ENCODE data around the gene HS1BP3.

Gene HS1BP3

GRCh38 chr2:20596193-20596972 lies 54.5 kb downstream of the HS1BP3 start:
- no peak for DNase-seq

GRCh38 chr2:20595439-20596192 lies 55.3 kb downstream of the HS1BP3 start:
- DNase-seq = no peak

GRCh38 chr2:20594957-20595356 lies 55.9 kb downstream of the HS1BP3 start:
- no peak for DNase-seq

- no peak for DNase-seq
These were observed 56.7 kb downstream of the HS1BP3 start for GRCh38 chr2:20594048-20594750.

GRCh38 chr2:20593072-20594034 lies 57.5 kb downstream of the HS1BP3 start:
- DNase-seq = no peak

- DNase-seq = no peak
These were observed 58.5 kb downstream of the HS1BP3 start for GRCh38 chr2:20592106-20593071.

- DNase-seq = no peak
These were observed 60.0 kb downstream of the HS1BP3 start for GRCh38 chr2:20590704-20591515.

- no peak for DNase-seq
These were observed 60.8 kb downstream of the HS1BP3 start for GRCh38 chr2:20589975-20590703.

GRCh38 chr2:20588918-20589871 lies 61.7 kb downstream of the HS1BP3 start:
- no peak for DNase-seq

- DNase-seq = no peak
These were observed 64.9 kb downstream of the HS1BP3 start for GRCh38 chr2:20585710-20586594.

GRCh38 chr2:20585359-20585709 lies 65.6 kb downstream of the HS1BP3 start:
- no peak for DNase-seq

GRCh38 chr2:20584399-20585358 lies 66.2 kb downstream of the HS1BP3 start:
- DNase-seq = no peak

- DNase-seq = no peak
These were observed 66.9 kb downstream of the HS1BP3 start for GRCh38 chr2:20584045-20584398.

- no peak for DNase-seq
These were observed 67.4 kb downstream of the HS1BP3 start for GRCh38 chr2:20583425-20583881.

- no peak for DNase-seq
These were observed 68.2 kb downstream of the HS1BP3 start for GRCh38 chr2:20582600-20583221.
